ENCODE measurements around the gene CFLAR. TPM values are rescaled to one million over a fixed set of nuclear protein-coding genes. Genes with fewer than 3 reads are reported as not detected.

The CFLAR gene
- total RNA-seq, 2 donors from 2014 or later, result 92.4 to 141 TPM

DNA sequence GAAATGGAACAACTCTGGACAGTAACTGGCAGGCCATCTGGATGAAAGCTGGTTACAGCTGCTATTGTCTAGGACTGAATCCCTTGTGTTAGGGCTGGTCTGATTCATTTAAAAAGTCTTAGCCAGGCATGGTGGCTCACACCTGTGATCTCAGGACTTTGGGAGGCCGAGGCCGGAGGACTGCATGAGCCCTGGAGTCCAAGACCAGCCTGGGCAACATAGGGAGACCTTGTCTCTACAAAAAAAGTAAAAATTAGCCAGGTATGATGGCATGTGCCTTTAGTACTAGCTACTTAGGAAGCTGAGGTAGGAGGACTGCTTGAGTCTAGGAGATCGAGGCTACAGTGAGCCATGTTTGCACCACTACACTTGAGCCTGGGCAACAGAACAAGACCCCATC, 15.5 kb upstream of the CFLAR start:
- no peaks in the 10 kb centered on the region for H3K27me3 ChIP-seq (replicated peaks; ENCODE audit: insufficient read depth)
- TF ChIP-seq, protein P1, sequence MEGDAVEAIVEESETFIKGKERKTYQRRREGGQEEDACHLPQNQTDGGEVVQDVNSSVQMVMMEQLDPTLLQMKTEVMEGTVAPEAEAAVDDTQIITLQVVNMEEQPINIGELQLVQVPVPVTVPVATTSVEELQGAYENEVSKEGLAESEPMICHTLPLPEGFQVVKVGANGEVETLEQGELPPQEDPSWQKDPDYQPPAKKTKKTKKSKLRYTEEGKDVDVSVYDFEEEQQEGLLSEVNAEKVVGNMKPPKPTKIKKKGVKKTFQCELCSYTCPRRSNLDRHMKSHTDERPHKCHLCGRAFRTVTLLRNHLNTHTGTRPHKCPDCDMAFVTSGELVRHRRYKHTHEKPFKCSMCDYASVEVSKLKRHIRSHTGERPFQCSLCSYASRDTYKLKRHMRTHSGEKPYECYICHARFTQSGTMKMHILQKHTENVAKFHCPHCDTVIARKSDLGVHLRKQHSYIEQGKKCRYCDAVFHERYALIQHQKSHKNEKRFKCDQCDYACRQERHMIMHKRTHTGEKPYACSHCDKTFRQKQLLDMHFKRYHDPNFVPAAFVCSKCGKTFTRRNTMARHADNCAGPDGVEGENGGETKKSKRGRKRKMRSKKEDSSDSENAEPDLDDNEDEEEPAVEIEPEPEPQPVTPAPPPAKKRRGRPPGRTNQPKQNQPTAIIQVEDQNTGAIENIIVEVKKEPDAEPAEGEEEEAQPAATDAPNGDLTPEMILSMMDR (IDR thresholded peaks at IDR 0.05), result no peak
- TF ChIP-seq POLR2A (IDR thresholded peaks at IDR 0.05) (no peak), POLR2AphosphoS5 (IDR thresholded peaks at IDR 0.05) (no peak)
- H3K36me3 ChIP-seq, result no peaks in the 10 kb centered on the region
- intact Hi-C loops (cut with DNase I), result no loop called here
- no peak overlapping the region for H3K27ac ChIP-seq
- H3K4me1 ChIP-seq (replicated peaks), result no peaks in the 10 kb centered on the region
- no peak overlapping the region for H3K4me3 ChIP-seq
- no peaks in the 10 kb centered on the region for H3K9me3 ChIP-seq
- DNase-seq (ENCODE audit: low spot score), result no peak
- WGBS, result 95% methylated on average over 3 of the region's 3 CpGs

DNA sequence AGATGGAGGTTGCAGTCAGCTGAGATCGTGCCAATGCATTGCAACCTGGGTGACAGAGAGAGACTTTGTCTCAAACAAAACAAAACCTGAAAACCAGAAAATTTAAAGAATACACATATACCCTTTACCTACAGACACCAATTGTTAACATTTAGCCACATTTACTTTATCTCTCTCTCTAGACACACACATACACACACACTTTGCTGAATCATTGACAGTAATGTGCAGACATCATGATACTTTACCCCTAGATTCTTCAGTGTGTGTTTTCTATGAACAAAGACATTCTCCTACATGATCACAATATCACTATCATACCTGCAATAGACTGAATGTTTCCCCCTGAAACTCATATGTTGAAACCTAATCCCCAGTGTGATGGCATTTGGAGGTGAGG, 10.2 kb upstream of the CFLAR start:
- WGBS, result 100% methylated on average over 1 of the region's 1 CpG
- intact Hi-C loops (cut with DNase I), result no loop called here

DNA sequence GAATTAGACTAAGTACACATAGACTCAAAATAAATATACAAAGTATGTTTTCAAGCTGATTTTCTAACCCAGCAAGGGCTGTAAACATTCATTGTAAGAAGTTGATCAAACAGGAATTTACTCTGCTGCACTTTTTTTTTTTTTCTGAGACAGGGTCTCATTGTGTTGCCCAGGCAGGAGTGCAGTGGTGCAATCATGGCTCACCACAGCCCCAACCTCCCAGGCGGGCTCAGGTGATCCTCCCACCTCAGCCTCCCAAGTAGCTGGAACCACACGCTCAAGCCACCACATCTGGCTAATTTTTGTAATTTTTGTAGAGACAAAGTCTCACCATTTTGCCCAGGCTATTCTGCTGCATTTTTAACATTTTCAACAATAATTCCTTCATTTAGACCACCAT, 8.3 kb upstream of the CFLAR start:
- Histone ChIP-seq H3K4me3 (no peak overlapping the region), H3K9me3 (no peaks in the 10 kb centered on the region), H3K27me3 (replicated peaks; ENCODE audit: insufficient read depth) (no peaks in the 10 kb centered on the region), H3K36me3 (no peaks in the 10 kb centered on the region), H3K27ac (no peak overlapping the region), H3K4me1 (replicated peaks) (no peaks in the 10 kb centered on the region)
- WGBS, result 95% methylated on average over 2 of the region's 2 CpGs
- no peak for DNase-seq (ENCODE audit: low spot score)
- intact Hi-C loops (cut with DNase I), result no loop called here
- TF ChIP-seq POLR2AphosphoS5 (IDR thresholded peaks at IDR 0.05), result no peak

More for the DNA sequence above, 10.2 kb upstream of the CFLAR start:
- no peaks in the 10 kb centered on the region for H3K36me3 ChIP-seq
- H3K4me3 ChIP-seq, result no peak overlapping the region
- H3K27ac ChIP-seq, result no peak overlapping the region
- TF ChIP-seq POLR2AphosphoS5 (IDR thresholded peaks at IDR 0.05), result no peak
- TF ChIP-seq POLR2A (IDR thresholded peaks at IDR 0.05), result no peak
- TF ChIP-seq, protein P1 (IDR thresholded peaks at IDR 0.05), result no peak
- no peaks in the 10 kb centered on the region for H3K4me1 ChIP-seq (replicated peaks)
- H3K27me3 ChIP-seq (replicated peaks; ENCODE audit: insufficient read depth), result no peaks in the 10 kb centered on the region
- DNase-seq (ENCODE audit: low spot score), result no peak
- H3K9me3 ChIP-seq, result no peaks in the 10 kb centered on the region

DNA sequence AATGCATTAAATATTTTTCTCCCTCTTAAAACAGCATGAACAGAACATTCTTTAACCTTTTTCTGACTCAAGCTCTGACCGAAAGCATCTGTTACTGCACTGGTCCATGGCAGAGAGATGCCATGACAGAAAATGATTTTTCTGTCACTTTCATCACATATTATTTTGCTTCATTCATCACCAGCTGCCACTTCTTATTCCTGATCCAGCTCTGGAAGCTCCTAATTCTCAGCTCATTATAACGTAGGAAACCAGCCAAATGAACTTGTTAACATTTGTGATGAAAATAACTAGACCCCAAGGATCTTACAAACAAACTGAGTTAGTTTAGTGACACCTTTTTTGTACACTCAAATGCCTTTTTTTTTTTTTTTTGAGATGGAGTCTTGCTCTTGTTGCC, 7.6 kb upstream of the CFLAR start:
- Histone ChIP-seq H3K27me3 (replicated peaks; ENCODE audit: insufficient read depth) (no peaks in the 10 kb centered on the region), H3K36me3 (no peaks in the 10 kb centered on the region), H3K9me3 (no peaks in the 10 kb centered on the region), H3K27ac (no peak overlapping the region), H3K4me1 (replicated peaks) (no peaks in the 10 kb centered on the region), H3K4me3 (no peak overlapping the region)
- WGBS, result 92% methylated on average over 2 of the region's 2 CpGs
- DNase-seq (ENCODE audit: low spot score), result no peak
- TF ChIP-seq POLR2A (IDR thresholded peaks at IDR 0.05), result no peak
- no peak for TF ChIP-seq POLR2AphosphoS5 (IDR thresholded peaks at IDR 0.05)
- TF ChIP-seq, protein P1 (IDR thresholded peaks at IDR 0.05), result no peak
- intact Hi-C loops (cut with DNase I), result no loop called here

DNA sequence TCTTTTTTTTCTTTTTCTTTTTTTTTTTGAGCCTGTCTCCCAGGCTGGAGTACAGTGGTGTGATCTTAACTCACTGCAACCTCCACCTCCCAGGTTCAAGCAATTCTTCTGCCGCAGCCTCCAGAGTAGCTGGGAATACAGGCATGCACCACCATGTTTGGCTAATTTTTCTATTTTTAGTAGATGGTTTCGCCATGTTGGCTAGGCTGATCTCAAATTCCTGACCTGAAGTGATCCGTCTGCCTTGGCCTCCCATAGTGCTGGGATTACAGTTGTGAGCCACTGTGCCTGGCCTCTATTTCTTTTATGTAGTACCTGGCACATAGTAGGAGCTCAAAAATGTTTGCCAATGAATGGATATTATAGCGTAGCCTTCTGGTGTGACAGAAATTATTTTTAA, 6.8 kb upstream of the CFLAR start:
- intact Hi-C loops (cut with DNase I), result no loop called here
- TF ChIP-seq POLR2A (IDR thresholded peaks at IDR 0.05) (no peak), POLR2AphosphoS5 (IDR thresholded peaks at IDR 0.05) (no peak)
- TF ChIP-seq, protein P1 (IDR thresholded peaks at IDR 0.05), result no peak
- no peaks in the 10 kb centered on the region for H3K4me1 ChIP-seq (replicated peaks)
- H3K27me3 ChIP-seq (replicated peaks; ENCODE audit: insufficient read depth), result no peaks in the 10 kb centered on the region
- no peak for DNase-seq (ENCODE audit: low spot score)
- no peaks in the 10 kb centered on the region for H3K36me3 ChIP-seq
- no peak overlapping the region for H3K4me3 ChIP-seq
- WGBS, result 96% methylated on average over 4 of the region's 4 CpGs
- no peaks in the 10 kb centered on the region for H3K9me3 ChIP-seq
- no peak overlapping the region for H3K27ac ChIP-seq

Data from prostate gland (tissue), 2 donors.